ENCODE data around the gene GALNT17.
"Not testable (repeated sequence)": the region's sequence is repeated elsewhere in the genome, so short reads cannot be mapped to it uniquely, and the experiment has no call there.

The GALNT17 gene

GRCh38 chr7:71712653-71713180, 580.8 kb downstream of the GALNT17 start:
- TF ChIP-seq POLR2A (IDR thresholded peaks at IDR 0.05; ENCODE audit: low read length) (no peak), GATA1 (IDR thresholded peaks at IDR 0.05; ENCODE audit: low read depth, low read length) (no peak)
- no peak for DNase-seq

- TF ChIP-seq POLR2A (IDR thresholded peaks at IDR 0.05; ENCODE audit: low read length) (no peak), GATA1 (IDR thresholded peaks at IDR 0.05; ENCODE audit: low read depth, low read length) (no peak)
- DNase-seq = no peak
Observed at GRCh38 chr7:71716690-71717089, 584.7 kb downstream of the GALNT17 start.

GRCh38 chr7:71718563-71718962, 586.6 kb downstream of the GALNT17 start:
- DNase-seq = no peak

GRCh38 chr7:71721742-71722141, 589.8 kb downstream of the GALNT17 start:
- no peak for DNase-seq
- TF ChIP-seq GATA1 (IDR thresholded peaks at IDR 0.05; ENCODE audit: low read depth, low read length) (no peak), POLR2A (IDR thresholded peaks at IDR 0.05; ENCODE audit: low read length) (no peak)

More at GRCh38 chr7:71718563-71718962, 586.6 kb downstream of the GALNT17 start:
- TF ChIP-seq GATA1 (IDR thresholded peaks at IDR 0.05; ENCODE audit: low read depth, low read length) (no peak), POLR2A (IDR thresholded peaks at IDR 0.05; ENCODE audit: low read length) (no peak)

GRCh38 chr7:71723859-71724258, 591.9 kb downstream of the GALNT17 start:
- DNase-seq = no peak
- no peak for TF ChIP-seq POLR2A (IDR thresholded peaks at IDR 0.05; ENCODE audit: low read length)
- no peak for TF ChIP-seq GATA1 (IDR thresholded peaks at IDR 0.05; ENCODE audit: low read depth, low read length)

- no peak for DNase-seq
- TF ChIP-seq POLR2A (IDR thresholded peaks at IDR 0.05; ENCODE audit: low read length) (no peak), GATA1 (IDR thresholded peaks at IDR 0.05; ENCODE audit: low read depth, low read length) (no peak)
Observed at GRCh38 chr7:71727347-71727746, 595.4 kb downstream of the GALNT17 start.

- TF ChIP-seq POLR2A (IDR thresholded peaks at IDR 0.05; ENCODE audit: low read length) (no peak), GATA1 (IDR thresholded peaks at IDR 0.05; ENCODE audit: low read depth, low read length) (no peak)
- no peak for DNase-seq
Observed at GRCh38 chr7:71731740-71732139, 599.8 kb downstream of the GALNT17 start.

- DNase-seq = peak; percentile 61 to 75
- TF ChIP-seq POLR2A (IDR thresholded peaks at IDR 0.05; ENCODE audit: low read length) = no peak
- TF ChIP-seq GATA1 (IDR thresholded peaks at IDR 0.05; ENCODE audit: low read depth, low read length) = no peak
Observed at GRCh38 chr7:71733107-71733870, 601.3 kb downstream of the GALNT17 start.

GRCh38 chr7:71735961-71736556, 604.1 kb downstream of the GALNT17 start:
- no peak for TF ChIP-seq POLR2A (IDR thresholded peaks at IDR 0.05; ENCODE audit: low read length)
- TF ChIP-seq GATA1 (IDR thresholded peaks at IDR 0.05; ENCODE audit: low read depth, low read length) = no peak
- peak; percentile 39 to 67 for DNase-seq

- DNase-seq = not testable (repeated sequence)
Observed at GRCh38 chr7:71737931-71738540, 606.1 kb downstream of the GALNT17 start.

- no peak for DNase-seq
- no peak for TF ChIP-seq GATA1 (IDR thresholded peaks at IDR 0.05; ENCODE audit: low read depth, low read length)
- no peak for TF ChIP-seq POLR2A (IDR thresholded peaks at IDR 0.05; ENCODE audit: low read length)
Observed at GRCh38 chr7:71739520-71740173, 607.7 kb downstream of the GALNT17 start.

- no peak for DNase-seq
- no peak for TF ChIP-seq GATA1 (IDR thresholded peaks at IDR 0.05; ENCODE audit: low read depth, low read length)
- TF ChIP-seq POLR2A (IDR thresholded peaks at IDR 0.05; ENCODE audit: low read length) = no peak
Observed at GRCh38 chr7:71740174-71740560, 608.2 kb downstream of the GALNT17 start.

- DNase-seq = no peak
- no peak for TF ChIP-seq GATA1 (IDR thresholded peaks at IDR 0.05; ENCODE audit: low read depth, low read length)
- TF ChIP-seq POLR2A (IDR thresholded peaks at IDR 0.05; ENCODE audit: low read length) = no peak
Observed at GRCh38 chr7:71746006-71746405, 614.1 kb downstream of the GALNT17 start.

GRCh38 chr7:71750290-71750689, 618.3 kb downstream of the GALNT17 start:
- DNase-seq = no peak
- TF ChIP-seq POLR2A (IDR thresholded peaks at IDR 0.05; ENCODE audit: low read length) (no peak), GATA1 (IDR thresholded peaks at IDR 0.05; ENCODE audit: low read depth, low read length) (no peak)

Data from erythroblast (primary cell).